ENCODE results near the gene CXCL17.

GRCh38 chr19:42433503-42434260 is 9.1 kb downstream of the CXCL17 start:
- TF ChIP-seq CTCF (optimal IDR thresholded peaks at IDR 0.05 in 1 of 3, IDR thresholded peaks at IDR 0.05 in 1 of 3, conservative IDR thresholded peaks at IDR 0.05 in 1 of 3; ENCODE audit: extremely low read depth in 1 of 3, insufficient read depth in 2 of 3, low read length in 3 of 3) (peak; percentile 85 to 89 (median 86)), EZH2 (IDR thresholded peaks at IDR 0.05; ENCODE audit: low read length) (no peak)

All from keratinocyte (primary cell).